Panc1 (cell line): ENCODE measurements around the gene RS1. TPM values are rescaled to one million over a fixed set of nuclear protein-coding genes. Genes with fewer than 3 reads are reported as not detected.

ENCODE experiments used
- ATAC-seq: fragments of 200-7000 bp; cut with Tn5 transposase; 2 replicates; pipeline ENCODE4 v1.9.1; 2020; ENCODE audit warnings: mild to moderate bottlenecking, moderate library complexity
- BruUV-seq: library from RNA; stranded (reverse); fragments of 400-500 nt; replicated peaks from 2 replicates; lab custom pipeline; 2021; lab: Mats Ljungman, UMichigan
- CTCF ChIA-PET: fragments of 300-600 bp; sonication (Branson Sonifier 250); formaldehyde crosslinking; loops from one replicate; lab custom pipeline; 2022; ENCODE audit warnings: antibody characterized with exemption; lab: Charles Lee
- POLR2A ChIA-PET: fragments of 300-600 bp; sonication (Branson Sonifier 250); formaldehyde crosslinking; loops from one replicate; lab custom pipeline; 2022; ENCODE audit warnings: antibody characterized with exemption; lab: Charles Lee
- DNase-seq: peaks from one replicate; pipeline ENCODE4 v3.0.0-alpha.2; 2010; ENCODE audit warnings: low read depth, low spot score
- H3K27ac ChIP-seq: 2 replicates; pipeline ENCODE4 v1.5.1; 2011; ENCODE audit warnings: mild to moderate bottlenecking, low read length, inconsistent platforms
- H3K27me3 ChIP-seq: fragments of 200-500 bp; sonication (Bioruptor generic); 2 replicates; pipeline ENCODE4 v1.6.0; 2014; ENCODE audit warnings: low read length, inconsistent platforms; ENCODE audit not compliant: control insufficient read depth, insufficient read depth
- H3K36me3 ChIP-seq: fragments of 200-500 bp; sonication (Bioruptor generic); 2 replicates; pipeline ENCODE4 v1.5.1; 2014; ENCODE audit warnings: inconsistent platforms, mild to moderate bottlenecking, low read length, moderate library complexity; ENCODE audit not compliant: control insufficient read depth, insufficient read depth
- H3K4me1 ChIP-seq: 2 replicates; pipeline ENCODE4 v1.5.1; 2011; ENCODE audit warnings: inconsistent platforms, mild to moderate bottlenecking, low read length, moderate library complexity; ENCODE audit not compliant: control insufficient read depth, insufficient read depth
- H3K4me3 ChIP-seq, 2 experiments: 2 replicates each; pipeline ENCODE4 v1.5.1; 2011 to 2012; ENCODE audit warnings: low read depth in 2 of 2, low read length in 2 of 2, mild to moderate bottlenecking in 2 of 2, inconsistent platforms in 1 of 2, moderate library complexity in 1 of 2
- H3K9me3 ChIP-seq: fragments of 200-500 bp; sonication (Bioruptor generic); 2 replicates; pipeline ENCODE4 v1.5.1; 2014; ENCODE audit warnings: low read depth, mild to moderate bottlenecking, inconsistent platforms, low read length, moderate library complexity; ENCODE audit not compliant: control insufficient read depth, insufficient read depth
- POLR2AphosphoS5 ChIP-seq: IDR thresholded peaks from 2 replicates; pipeline ENCODE4 v1.6.1; 2012; ENCODE audit warnings: mild to moderate bottlenecking, low read depth, low read length, moderate library complexity
- REST ChIP-seq, 2 experiments: IDR thresholded peaks; 2 replicates each; pipeline ENCODE4 v1.6.1; 2011 to 2012; ENCODE audit warnings: low read depth in 2 of 2, control low read depth in 1 of 2, low read length in 1 of 2, mild to moderate bottlenecking in 1 of 2, moderate library complexity in 1 of 2; ENCODE audit not compliant: insufficient read depth in 1 of 2
- SIN3A ChIP-seq: IDR thresholded peaks from 2 replicates; pipeline ENCODE4 v1.6.1; 2012; ENCODE audit warnings: low read depth, mild to moderate bottlenecking, low read length, moderate library complexity, borderline replicate concordance; ENCODE audit not compliant: insufficient read depth
- TCF7L2 ChIP-seq: IDR thresholded peaks from 2 replicates; pipeline ENCODE4 v1.6.1; 2011; ENCODE audit warnings: mild to moderate bottlenecking, low read depth, low read length, inconsistent platforms
- in situ Hi-C: cut with HindIII; loops from 2 replicates; pipeline ENCODE4 v1.10.0; 2016; ENCODE audit warnings: low sequenced_read_pairs, low pct_unique_long_range_greater_than_20kb
- intact Hi-C: fragments of 100-400 bp; cut with micrococcal nuclease; formaldehyde crosslinking; loops from one replicate; pipeline ENCODE4 v1.10.0; 2022; ENCODE audit not compliant: unreplicated experiment
- total RNA-seq: library from RNA; stranded (reverse); gene quantifications from one replicate; pipeline ENCODE4 v1.2.1, GENCODE V29; 2021; ENCODE audit not compliant: unreplicated experiment
- TF ChIP-seq, protein P1 (sequence below): fragments of 450-650 bp; IDR thresholded peaks from 2 replicates; pipeline ENCODE4 v1.5.1; 2017; ENCODE audit warnings: mild to moderate bottlenecking

RS1 gene
- total RNA-seq, 1 experiment from 2014 or later, result not detected

DNA sequence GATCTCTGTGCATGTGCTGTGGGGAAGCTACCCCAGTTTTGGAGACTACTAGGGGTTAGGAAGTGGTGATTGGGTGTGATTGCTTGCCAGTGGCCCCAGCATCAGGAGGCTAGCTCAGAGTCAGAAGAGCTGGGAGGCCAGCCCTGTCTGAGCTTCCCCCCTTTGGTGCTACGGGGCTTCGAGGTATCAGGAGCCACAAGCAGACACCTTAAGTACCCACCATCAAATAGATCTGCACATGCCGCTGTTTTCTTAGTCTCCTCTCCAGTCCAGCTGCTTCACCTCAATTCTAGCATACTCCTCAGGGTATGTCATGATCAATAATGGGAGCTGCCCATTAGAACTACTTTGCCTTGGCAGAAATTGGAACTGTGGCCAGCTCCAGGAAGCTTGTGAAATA is 24.7 kb upstream of the RS1 start:
- Histone ChIP-seq H3K27ac (no peak overlapping the region), H3K4me1 (no peaks in the 10 kb centered on the region), H3K4me3 (no peak overlapping the region), H3K36me3 (no peaks in the 10 kb centered on the region), H3K9me3 (no peaks in the 10 kb centered on the region), H3K27me3 (no peaks in the 10 kb centered on the region)
- in situ Hi-C loops, result no loop called here
- TF ChIP-seq REST (IDR thresholded peaks at IDR 0.05; ENCODE audit: insufficient read depth in 1 of 2, low read depth in 2 of 2, low read length in 1 of 2), result no peak
- TF ChIP-seq SIN3A, result no peak
- TF ChIP-seq, protein P1, sequence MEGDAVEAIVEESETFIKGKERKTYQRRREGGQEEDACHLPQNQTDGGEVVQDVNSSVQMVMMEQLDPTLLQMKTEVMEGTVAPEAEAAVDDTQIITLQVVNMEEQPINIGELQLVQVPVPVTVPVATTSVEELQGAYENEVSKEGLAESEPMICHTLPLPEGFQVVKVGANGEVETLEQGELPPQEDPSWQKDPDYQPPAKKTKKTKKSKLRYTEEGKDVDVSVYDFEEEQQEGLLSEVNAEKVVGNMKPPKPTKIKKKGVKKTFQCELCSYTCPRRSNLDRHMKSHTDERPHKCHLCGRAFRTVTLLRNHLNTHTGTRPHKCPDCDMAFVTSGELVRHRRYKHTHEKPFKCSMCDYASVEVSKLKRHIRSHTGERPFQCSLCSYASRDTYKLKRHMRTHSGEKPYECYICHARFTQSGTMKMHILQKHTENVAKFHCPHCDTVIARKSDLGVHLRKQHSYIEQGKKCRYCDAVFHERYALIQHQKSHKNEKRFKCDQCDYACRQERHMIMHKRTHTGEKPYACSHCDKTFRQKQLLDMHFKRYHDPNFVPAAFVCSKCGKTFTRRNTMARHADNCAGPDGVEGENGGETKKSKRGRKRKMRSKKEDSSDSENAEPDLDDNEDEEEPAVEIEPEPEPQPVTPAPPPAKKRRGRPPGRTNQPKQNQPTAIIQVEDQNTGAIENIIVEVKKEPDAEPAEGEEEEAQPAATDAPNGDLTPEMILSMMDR, result no peak
- no peak for TF ChIP-seq TCF7L2
- TF ChIP-seq POLR2AphosphoS5, result no peak
- CTCF ChIA-PET, result no interaction called here
- no TSS peak for BruUV-seq
- POLR2A ChIA-PET, result interaction anchor here (1.0 kb wide), 1 partner anchor 294 kb away, joined by 5 read pairs; no protein-coding TSS in a partner anchor
- DNase-seq, result no peak
- intact Hi-C loops, result no loop called here
- no peak for ATAC-seq

DNA sequence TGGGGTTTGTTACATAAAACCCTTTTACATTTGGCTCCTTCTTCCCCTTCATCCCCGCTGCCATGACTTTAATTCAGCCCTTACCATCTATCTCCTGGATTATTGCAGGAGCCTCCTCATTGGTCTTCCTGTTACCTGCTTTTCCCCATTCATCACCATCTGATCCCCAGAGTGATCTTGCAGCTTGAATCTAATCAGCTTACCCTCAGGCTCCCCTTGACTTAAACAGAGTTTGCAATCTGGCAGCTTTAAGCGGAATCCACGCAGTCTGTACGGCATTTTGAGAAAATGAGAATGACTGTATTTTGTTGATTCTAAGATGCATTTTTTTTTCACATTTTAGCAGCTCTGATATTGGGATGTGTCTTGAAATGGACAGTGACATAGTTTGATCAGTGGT is 20.6 kb upstream of the RS1 start:
- Histone ChIP-seq H3K36me3 (no peaks in the 10 kb centered on the region), H3K27me3 (no peaks in the 10 kb centered on the region), H3K27ac (no peak overlapping the region), H3K4me3 (no peak overlapping the region), H3K4me1 (no peaks in the 10 kb centered on the region), H3K9me3 (no peaks in the 10 kb centered on the region)
- DNase-seq (no peak), ATAC-seq (no peak)
- in situ Hi-C loops (no loop called here), intact Hi-C loops (no loop called here)
- POLR2A ChIA-PET, result no interaction called here
- BruUV-seq, result no TSS peak
- TF ChIP-seq POLR2AphosphoS5 (no peak), SIN3A (no peak), TCF7L2 (no peak), REST (IDR thresholded peaks at IDR 0.05; ENCODE audit: insufficient read depth in 1 of 2, low read depth in 2 of 2, low read length in 1 of 2) (no peak)
- TF ChIP-seq, protein P1, result no peak
- CTCF ChIA-PET, result no interaction called here
